Astrocyte (in vitro differentiated cells and primary cell): ENCODE data around the gene MUS81. TPM values are rescaled to one million over a fixed set of nuclear protein-coding genes. Genes with fewer than 3 reads are reported as not detected.

Experiments
- DNase-seq: peaks from one replicate; pipeline ENCODE4 v3.0.0-alpha.2; 2010; ENCODE audit warnings: low read depth
- FAIRE-seq: peaks from 2 replicates; lab custom pipeline; 2011; peaks lifted over from hg19 to GRCh38; lab: Jason Lieb, UNC
- H2AFZ ChIP-seq: 2 replicates; pipeline ENCODE4 v1.6.0; 2012; ENCODE audit warnings: low read depth, low read length, inconsistent platforms
- H3K27ac ChIP-seq: 2 replicates; pipeline ENCODE4 v1.5.1; 2011; ENCODE audit warnings: low read depth, low read length, inconsistent platforms
- H3K27me3 ChIP-seq: 2 replicates; pipeline ENCODE4 v1.6.0; 2011; ENCODE audit warnings: low read length, inconsistent platforms; ENCODE audit not compliant: insufficient read depth
- H3K36me3 ChIP-seq: 2 replicates; pipeline ENCODE4 v1.5.1; 2011; ENCODE audit warnings: low read length, inconsistent platforms; ENCODE audit not compliant: insufficient read depth
- H3K4me1 ChIP-seq: 2 replicates; pipeline ENCODE4 v1.5.1; 2011; ENCODE audit warnings: low read length, inconsistent platforms; ENCODE audit not compliant: insufficient read depth
- H3K4me2 ChIP-seq: 2 replicates; pipeline ENCODE4 v1.6.0; 2012; ENCODE audit warnings: low read length, inconsistent platforms
- H3K4me3 ChIP-seq: 2 replicates; pipeline ENCODE4 v1.5.1; 2011; ENCODE audit warnings: low read depth, mild to moderate bottlenecking, low read length, inconsistent platforms; ENCODE audit not compliant: insufficient read depth
- H3K79me2 ChIP-seq: 2 replicates; pipeline ENCODE4 v1.6.0; 2012; ENCODE audit warnings: mild to moderate bottlenecking, low read length, inconsistent platforms; ENCODE audit not compliant: insufficient read depth
- H3K9ac ChIP-seq: 2 replicates; pipeline ENCODE4 v1.6.0; 2012; ENCODE audit warnings: mild to moderate bottlenecking, low read length, inconsistent platforms
- H3K9me3 ChIP-seq: 2 replicates; pipeline ENCODE4 v1.5.1; 2012; ENCODE audit warnings: low read depth, mild to moderate bottlenecking, low read length, inconsistent platforms; ENCODE audit not compliant: insufficient read depth
- H4K20me1 ChIP-seq: 2 replicates; pipeline ENCODE4 v1.6.0; 2012; ENCODE audit warnings: low read length, inconsistent platforms; ENCODE audit not compliant: insufficient read depth
- H3K27ac Mint-ChIP-seq: one replicate; pipeline ENCODE4 v1.8.0; 2021; ENCODE audit warnings: mild to moderate bottlenecking, mixed read lengths; ENCODE audit not compliant: unreplicated experiment
- H3K27me3 Mint-ChIP-seq: one replicate; pipeline ENCODE4 v1.8.0; 2021; ENCODE audit warnings: low read depth, mixed read lengths; ENCODE audit not compliant: unreplicated experiment
- H3K36me3 Mint-ChIP-seq: one replicate; pipeline ENCODE4 v1.8.0; 2021; ENCODE audit warnings: low read depth, mixed read lengths; ENCODE audit not compliant: unreplicated experiment
- H3K4me1 Mint-ChIP-seq: one replicate; pipeline ENCODE4 v1.8.0; 2021; ENCODE audit warnings: low read depth, mixed read lengths; ENCODE audit not compliant: unreplicated experiment
- H3K4me3 Mint-ChIP-seq: one replicate; pipeline ENCODE4 v1.8.0; 2021; ENCODE audit warnings: mild to moderate bottlenecking, moderate library complexity, mixed read lengths; ENCODE audit not compliant: unreplicated experiment
- H3K9me3 Mint-ChIP-seq: one replicate; pipeline ENCODE4 v1.8.0; 2021; ENCODE audit warnings: mild to moderate bottlenecking, mixed read lengths; ENCODE audit not compliant: unreplicated experiment
- CTCF ChIP-seq: IDR thresholded peaks from 2 replicates; pipeline ENCODE4 v1.5.1; 2011; ENCODE audit warnings: low read depth, mild to moderate bottlenecking, inconsistent platforms, low read length, moderate library complexity; ENCODE audit not compliant: insufficient read depth
- EZH2 ChIP-seq: IDR thresholded peaks from 2 replicates; pipeline ENCODE4 v1.6.1; 2012; ENCODE audit warnings: mild to moderate bottlenecking, low read length, inconsistent platforms; ENCODE audit not compliant: insufficient read depth
- total RNA-seq: library from RNA; stranded (reverse); gene quantifications from 2 replicates; pipeline ENCODE4 v1.2.1, GENCODE V29; 2021

MUS81 gene
- total RNA-seq, 1 donor from 2014 or later = 59.9 TPM

GRCh38 chr11:65868076-65868667 lies 7.9 kb downstream of the MUS81 start:
- peaks cover 18% of the 10 kb centered on the region for H3K4me1 Mint-ChIP-seq
- Histone ChIP-seq H3K27ac (no peak overlapping the region), H3K9ac (no peak overlapping the region), H3K4me3 (no peak overlapping the region), H3K9me3 (no peaks in the 10 kb centered on the region), H3K4me1 (peaks cover 27% of the 10 kb centered on the region), H3K79me2 (peaks cover 59% of the 10 kb centered on the region), H4K20me1 (peaks cover 82% of the 10 kb centered on the region), H3K36me3 (peaks cover 28% of the 10 kb centered on the region), H3K4me2 (no peak overlapping the region), H2AFZ (no peak overlapping the region), H3K27me3 (no peaks in the 10 kb centered on the region)
- no peak for DNase-seq
- no peak for TF ChIP-seq EZH2
- no peak for TF ChIP-seq CTCF
- H3K27ac Mint-ChIP-seq = peak overlapping the region; percentile 26
- no peaks in the 10 kb centered on the region for H3K9me3 Mint-ChIP-seq
- H3K4me3 Mint-ChIP-seq = peak overlapping the region; percentile 60
- H3K27me3 Mint-ChIP-seq = no peaks in the 10 kb centered on the region
- no peak for FAIRE-seq
- H3K36me3 Mint-ChIP-seq = peaks cover 12% of the 10 kb centered on the region

- DNase-seq (no peak), FAIRE-seq (no peak)
- TF ChIP-seq CTCF = no peak
- no peak for TF ChIP-seq EZH2
- Histone ChIP-seq H3K9me3 (no peaks in the 10 kb centered on the region), H2AFZ (no peak overlapping the region), H3K9ac (no peak overlapping the region), H3K79me2 (peaks cover 55% of the 10 kb centered on the region), H4K20me1 (peaks cover 75% of the 10 kb centered on the region), H3K27me3 (no peaks in the 10 kb centered on the region), H3K4me1 (peaks cover 33% of the 10 kb centered on the region), H3K4me2 (no peak overlapping the region), H3K27ac (no peak overlapping the region), H3K4me3 (no peak overlapping the region), H3K36me3 (peaks cover 22% of the 10 kb centered on the region)
- H3K4me3 Mint-ChIP-seq = peak overlapping the region; percentile 62
- peaks cover 14% of the 10 kb centered on the region for H3K4me1 Mint-ChIP-seq
- H3K27me3 Mint-ChIP-seq = no peaks in the 10 kb centered on the region
- H3K27ac Mint-ChIP-seq = no peak overlapping the region
- peaks cover 12% of the 10 kb centered on the region for H3K36me3 Mint-ChIP-seq
- H3K9me3 Mint-ChIP-seq = no peaks in the 10 kb centered on the region
Observed at GRCh38 chr11:65868907-65869306, 8.7 kb downstream of the MUS81 start.

GRCh38 chr11:65869643-65870306 lies 9.5 kb downstream of the MUS81 start:
- Histone ChIP-seq H3K36me3 (peaks cover 15% of the 10 kb centered on the region), H3K27me3 (no peaks in the 10 kb centered on the region), H3K9me3 (no peaks in the 10 kb centered on the region), H3K79me2 (peaks cover 47% of the 10 kb centered on the region), H2AFZ (no peak overlapping the region), H3K4me2 (peak overlapping the region; percentile 100), H3K4me3 (no peak overlapping the region), H3K27ac (no peak overlapping the region), H4K20me1 (peaks cover 66% of the 10 kb centered on the region), H3K4me1 (peaks cover 33% of the 10 kb centered on the region), H3K9ac (peak overlapping the region; percentile 92)
- Mint-ChIP-seq H3K4me3 (no peak overlapping the region), H3K27me3 (no peaks in the 10 kb centered on the region), H3K27ac (peak overlapping the region; percentile 58), H3K36me3 (peaks cover 10% of the 10 kb centered on the region), H3K4me1 (peaks cover 14% of the 10 kb centered on the region), H3K9me3 (no peaks in the 10 kb centered on the region)
- FAIRE-seq (no peak), DNase-seq (no peak)
- TF ChIP-seq CTCF (no peak), EZH2 (no peak)
